NCI-H146 (cell line): ENCODE data around the gene TIMM10.

ENCODE experiments used
- DNase-seq: peaks from one replicate; lab custom pipeline; 2025; lab: John Stamatoyannopoulos, UW

The TIMM10 gene, protein sequence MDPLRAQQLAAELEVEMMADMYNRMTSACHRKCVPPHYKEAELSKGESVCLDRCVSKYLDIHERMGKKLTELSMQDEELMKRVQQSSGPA

DNA sequence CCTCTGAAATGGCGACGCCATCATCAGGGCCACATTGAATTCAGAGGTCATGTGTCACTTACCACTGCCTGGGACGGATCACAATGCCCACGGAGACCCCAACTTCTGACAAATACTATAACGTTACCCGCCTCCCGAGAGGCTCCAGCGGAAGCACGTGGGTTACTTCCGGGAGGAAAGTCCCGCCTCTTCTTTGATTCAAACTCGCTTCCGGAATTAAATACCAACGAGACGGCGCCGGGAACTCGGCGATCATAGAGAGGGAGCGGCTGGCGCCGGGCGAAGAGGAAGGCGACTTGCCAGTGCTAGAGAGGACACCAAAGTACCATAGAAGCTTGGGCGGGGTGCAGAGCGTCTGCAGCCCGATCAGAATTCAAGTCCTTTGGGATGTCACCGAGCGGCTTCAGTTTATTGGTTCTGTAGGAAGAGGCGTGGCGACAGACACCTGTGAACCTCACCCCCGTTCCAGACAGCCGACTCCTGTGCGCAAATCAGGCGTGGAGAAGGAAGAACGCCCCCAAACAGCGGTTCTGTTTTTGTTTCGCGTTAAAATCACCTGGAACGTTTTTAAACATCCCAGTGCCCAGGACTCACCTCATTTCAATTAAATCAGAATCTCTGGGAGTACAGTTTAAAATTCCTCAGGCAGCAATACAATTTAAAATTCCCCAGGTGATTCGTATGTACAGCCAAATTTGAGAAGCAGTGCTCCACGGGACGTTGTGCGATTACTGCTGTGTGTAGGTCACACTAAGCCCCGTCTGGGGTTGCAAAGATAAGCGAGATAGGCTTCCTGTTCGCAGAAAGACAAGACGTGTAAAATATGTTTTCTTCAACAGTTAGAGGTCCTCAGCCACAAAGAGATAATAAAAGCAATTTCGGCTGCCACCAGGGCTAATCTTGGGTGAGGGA lies at the start of gene TIMM10:
Gene TIMM10 (minus strand): TSS at position 159 of the 912 bp plus-strand sequence. CDS start 565 bp downstream, outside the sequence.
- peak; percentile 99 for DNase-seq

DNA sequence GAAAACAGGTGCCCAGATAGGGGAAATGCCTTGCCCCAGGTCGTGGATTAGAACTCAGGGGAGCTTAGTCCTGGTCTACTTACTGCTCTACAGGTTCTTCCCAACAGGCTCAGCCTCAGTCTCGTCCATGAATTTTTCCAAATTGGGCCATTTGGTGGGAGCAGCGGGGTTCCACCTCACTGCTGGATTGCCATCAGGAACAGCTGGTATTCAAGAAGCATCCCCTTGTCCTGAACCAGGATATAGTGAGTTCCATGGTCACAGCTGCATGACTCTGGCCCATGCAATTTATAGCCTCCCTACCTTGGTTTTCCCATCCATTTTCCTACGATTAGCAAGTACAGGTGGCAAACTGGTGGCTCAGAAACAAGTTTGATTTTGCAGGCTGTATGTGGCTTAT lies 43.5 kb upstream of the TIMM10 start:
- no peak for DNase-seq

DNA sequence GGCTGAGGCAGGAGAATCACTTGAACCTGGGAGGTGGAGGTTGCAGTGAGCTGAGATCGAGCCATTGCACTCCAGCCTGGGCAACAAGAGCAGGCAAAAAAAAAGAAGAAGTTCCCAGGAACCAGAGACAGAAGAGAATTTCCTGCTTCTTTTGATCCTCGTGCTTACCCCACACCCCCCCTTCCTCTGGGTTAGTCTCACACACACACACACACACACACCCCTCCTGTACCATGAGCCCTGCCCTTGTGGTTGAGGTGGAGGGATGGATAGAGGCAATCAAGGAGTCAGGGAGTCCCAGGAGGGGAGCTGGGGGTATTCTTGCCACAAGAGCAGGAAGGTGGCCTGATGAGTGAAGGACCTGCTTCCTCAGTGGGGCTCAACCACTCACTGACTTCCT lies 41.1 kb upstream of the TIMM10 start:
- DNase-seq: no peak

DNA sequence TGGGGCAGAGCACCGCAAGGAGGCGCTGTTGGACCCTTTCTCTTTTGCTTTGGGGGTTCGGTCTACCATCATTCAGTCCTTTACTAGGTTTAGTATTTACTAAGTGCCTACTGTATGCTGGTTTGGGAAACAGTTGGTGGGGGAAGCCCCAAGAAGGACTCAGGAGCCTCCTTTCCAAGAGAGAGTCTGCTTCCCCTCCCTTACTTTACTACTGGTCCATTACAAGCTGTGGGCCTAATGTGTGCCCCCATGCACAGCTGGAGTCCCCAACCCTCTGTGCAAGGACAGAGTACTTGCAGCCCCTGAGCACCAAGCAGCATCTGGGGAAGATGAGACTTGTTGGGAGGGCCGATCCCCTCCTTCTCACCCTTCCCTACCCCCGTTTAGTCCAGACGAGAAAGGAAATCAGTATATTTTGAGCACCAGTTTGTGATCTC lies 37.8 kb upstream of the TIMM10 start:
- DNase-seq: no peak

DNA sequence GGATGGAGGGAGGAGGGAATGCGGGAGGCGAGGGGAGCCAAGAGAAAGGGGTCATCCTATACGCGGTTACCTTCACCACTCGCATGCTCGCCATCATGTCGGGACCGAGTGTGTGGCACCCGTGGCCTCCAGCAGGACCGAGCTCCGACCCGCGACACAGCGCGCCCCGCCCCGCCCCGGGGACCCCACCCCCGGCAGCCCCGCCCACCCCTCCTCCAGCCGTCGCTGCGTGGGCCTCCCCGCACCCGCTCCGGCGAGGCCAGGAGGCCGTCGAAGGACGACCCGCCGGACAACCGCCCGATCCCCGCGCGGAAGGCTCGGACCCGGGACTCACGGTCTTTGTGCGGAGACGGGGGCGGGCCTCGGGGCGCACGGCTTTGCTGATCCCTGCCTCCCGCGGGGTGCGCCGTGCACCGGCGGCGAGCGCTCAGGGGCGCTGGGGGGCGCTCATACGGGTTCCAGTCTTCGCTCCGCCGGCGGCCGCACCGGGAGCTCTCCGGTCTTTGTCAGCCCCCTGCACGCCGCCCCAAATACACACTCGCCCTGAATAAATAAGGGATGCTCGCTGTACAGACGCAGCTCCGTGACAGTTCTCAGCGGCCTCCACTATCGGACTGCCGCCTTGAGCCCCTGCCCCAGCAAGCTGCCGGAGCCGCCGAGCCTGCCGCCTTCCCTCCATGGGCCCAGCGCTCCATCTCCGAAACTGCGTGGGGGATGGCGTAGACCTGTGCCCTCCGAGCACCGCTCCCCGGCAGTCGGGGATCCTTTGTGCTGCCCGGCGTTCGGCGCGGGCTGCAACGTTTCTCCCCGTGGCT lies 37.2 kb upstream of the TIMM10 start, which contains the start of gene UBE2L6:
Gene UBE2L6 (minus strand): TSS at position 158 of the 815 bp plus-strand sequence. CDS start 61 bp downstream, at position 97.
- DNase-seq: peak; percentile 64

DNA sequence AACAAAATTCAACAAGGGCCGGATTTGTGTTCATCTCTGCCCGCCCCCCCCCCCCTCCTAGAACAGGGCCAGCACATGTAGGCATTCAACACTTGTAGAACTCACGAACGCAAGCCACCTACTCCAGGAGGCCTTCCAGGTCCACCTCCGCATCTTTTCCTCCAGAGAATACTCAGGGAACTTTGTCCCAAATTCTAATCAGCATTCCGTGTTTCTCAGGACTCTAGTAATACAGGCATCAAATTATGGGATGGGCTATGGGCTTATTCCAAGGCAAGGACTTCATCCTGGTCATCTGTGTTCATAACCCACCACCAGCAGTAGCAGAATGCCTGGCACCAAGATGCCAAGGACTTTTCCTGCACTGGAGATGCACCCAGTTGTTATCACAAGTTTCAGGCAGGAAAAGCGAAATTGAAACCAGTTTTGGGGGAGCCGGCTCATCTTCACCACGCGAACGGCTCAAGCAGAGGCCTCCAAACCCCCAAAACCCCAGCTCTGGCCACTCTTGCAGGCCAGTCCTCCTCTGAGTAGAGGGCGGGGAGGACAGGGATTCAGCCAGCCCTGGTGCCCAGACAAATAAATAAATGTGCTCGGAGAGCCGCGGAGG lies 36.5 kb upstream of the TIMM10 start:
- DNase-seq: no peak

DNA sequence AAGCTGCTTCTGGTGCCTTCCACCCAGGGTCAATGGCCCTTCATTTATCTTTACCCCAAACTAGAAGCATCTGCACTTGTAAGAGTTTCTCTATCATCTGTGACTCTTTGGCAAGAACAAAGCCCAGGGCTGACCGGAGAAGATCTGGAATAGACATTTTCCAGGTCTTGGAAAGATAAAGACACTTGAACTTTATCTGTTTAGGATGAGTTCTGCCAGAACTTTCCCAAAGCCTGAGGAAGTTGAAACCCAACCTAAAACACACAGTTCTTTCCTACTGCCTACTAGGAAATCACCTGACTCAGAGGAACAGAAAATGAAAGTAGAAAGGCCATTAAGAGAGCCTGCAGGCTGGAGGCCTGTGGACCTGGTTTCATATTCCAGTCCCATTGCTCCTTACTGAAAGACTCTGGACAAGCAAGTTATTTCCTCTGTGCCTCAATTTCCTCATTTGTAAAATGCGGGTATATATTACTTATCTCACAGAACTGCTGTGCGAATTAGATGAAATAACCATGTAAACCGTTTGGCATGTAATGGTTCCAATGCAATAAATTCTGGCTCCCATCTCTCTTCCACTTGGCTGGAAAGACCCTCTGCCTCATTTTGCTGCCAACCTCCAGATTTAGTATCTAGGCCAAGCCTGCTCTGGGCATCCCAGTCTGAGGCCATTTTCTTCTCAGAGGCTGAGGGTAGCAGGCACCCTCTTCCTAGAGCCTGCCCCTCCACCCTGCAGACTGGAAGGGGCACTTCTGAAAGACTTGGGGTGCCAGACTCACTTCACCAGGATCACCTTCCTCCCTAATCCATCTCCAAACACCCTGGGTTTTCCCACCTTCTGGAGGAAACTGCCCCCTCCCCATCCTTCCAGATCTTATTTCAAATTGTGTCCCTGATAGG lies 35.7 kb upstream of the TIMM10 start:
- no peak for DNase-seq

DNA sequence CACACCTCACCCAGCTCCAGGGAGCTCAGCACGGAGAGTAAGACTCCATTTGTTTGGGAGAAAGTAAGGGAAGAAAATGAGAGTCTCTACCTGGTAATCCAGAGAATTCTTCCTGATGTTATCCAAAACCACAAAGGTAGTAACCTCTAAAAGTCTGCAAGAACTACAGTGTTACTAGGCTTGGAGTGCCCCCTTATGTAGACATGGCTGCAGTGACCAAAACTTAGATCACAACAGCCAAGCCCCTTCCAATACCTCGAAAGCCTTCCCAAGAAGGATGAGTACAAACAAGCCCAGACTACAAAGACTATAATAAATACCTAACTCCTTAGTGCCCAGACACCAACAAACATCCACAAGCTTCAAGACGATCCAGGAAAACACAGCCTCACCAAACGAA lies 32.0 kb upstream of the TIMM10 start:
- no peak for DNase-seq

DNA sequence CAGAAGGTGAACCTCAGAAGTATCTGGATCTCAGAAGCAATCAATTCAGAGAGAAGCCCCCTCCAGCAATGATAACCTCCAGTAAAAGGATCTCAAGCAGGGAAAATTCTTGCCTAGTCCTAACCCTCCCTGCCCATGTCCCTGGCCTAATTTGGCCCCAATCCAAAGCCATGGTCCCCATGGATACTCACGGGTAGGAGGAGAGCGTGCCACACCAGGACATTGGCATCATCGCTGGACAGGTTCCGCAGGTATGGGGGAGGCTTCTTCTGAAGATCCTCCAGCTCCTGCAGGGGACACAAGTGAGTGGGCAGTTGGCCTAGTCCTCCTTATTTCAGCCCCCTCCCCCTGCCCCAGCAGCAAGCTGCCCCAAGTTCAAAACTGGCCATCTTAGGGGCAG lies 29.6 kb upstream of the TIMM10 start:
- no peak for DNase-seq

DNA sequence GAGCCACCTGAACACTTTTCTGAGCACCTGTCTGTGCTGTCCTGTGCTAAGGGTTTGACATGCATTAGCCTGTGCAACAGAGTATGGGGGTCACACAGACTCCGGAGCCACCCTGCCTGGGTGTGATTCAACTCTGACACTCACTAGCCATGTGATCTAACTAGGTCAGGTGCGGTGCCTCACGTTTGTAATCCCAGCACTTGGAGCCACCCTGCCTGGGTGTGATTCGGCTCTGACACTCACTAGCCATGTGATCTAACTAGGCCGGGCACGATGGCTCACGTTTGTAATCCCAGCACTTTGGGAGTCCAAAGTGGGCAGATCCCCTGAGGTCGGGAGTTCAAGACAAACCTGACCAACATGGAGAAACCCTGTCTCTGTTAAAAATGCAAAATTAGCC lies 25.5 kb upstream of the TIMM10 start:
- no peak for DNase-seq

DNA sequence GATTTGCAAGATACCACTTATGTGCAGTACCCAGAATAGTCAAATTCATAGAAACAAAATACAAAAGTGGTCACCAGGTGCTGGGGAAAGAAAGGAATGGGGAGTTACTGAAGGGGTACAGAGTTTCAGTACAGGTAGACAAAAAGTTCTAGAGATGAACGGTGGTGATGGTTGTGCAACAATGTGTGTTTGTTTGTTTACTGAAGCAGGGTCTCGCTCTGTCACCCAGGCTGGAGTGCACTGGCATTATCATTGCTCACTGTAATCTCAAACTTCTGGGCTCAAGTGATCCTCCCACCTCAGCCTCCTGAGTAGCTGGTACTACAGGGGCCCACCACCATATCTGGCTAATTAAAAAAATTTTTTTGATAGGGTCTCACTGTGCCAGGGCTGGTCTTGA lies 24.8 kb upstream of the TIMM10 start:
- no peak for DNase-seq

DNA sequence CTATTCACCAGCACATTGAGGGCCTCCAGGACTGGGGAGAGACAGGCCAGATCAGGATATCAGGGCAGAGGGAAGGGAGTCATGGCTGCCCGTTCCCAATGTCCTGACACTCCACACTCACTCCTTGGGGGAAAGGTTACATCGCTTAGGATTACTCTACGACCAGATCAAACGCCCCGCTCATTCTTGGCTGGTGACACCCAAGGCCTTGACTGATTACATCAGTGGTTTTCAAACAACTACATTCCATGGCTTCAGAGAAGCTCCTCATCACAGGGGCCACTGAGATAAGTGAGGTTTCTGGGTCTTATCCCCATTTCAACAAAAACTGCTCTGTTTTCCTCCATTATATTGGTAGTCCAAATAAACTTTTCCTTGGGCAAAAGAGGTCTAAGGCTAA lies 21.9 kb upstream of the TIMM10 start:
- no peak for DNase-seq

DNA sequence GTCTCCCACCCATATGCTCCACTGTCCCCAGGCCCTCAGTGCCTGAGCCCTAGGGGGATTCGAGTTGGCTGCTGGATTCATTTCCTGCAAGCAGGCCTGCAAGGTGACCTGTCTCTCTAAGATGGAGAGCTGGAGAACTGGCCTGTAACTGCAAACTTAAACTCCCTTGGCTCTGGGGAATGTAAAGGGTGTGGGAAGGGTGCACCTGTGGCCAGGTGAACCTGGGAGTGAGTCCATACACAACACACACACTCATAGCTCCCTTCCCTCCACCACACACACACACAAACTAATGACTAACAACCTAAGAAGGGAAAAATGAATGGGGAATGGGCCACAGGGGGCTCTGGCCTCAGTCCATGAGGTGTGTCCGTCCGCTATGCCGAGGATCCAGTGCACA lies 21.4 kb upstream of the TIMM10 start:
- no peak for DNase-seq

DNA sequence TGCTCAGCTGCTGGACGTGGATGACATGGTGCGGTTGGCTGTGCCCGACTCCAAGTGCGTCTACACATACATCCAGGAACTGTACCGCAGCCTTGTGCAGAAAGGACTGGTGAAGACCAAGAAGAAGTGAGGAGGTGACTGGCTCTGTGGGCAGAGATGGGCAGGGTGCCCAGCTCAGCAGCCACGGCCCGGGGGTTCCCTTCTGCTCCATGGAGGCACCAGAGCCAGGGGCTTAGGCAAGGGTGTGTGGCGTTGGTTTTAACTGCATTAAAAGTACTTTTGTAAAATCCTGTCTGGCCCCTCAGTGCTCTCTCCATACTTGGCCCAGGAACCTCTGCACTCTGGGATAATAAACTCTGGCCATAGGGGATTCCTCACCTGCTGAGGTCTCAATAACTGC lies 19.4 kb upstream of the TIMM10 start:
- DNase-seq: no peak

DNA sequence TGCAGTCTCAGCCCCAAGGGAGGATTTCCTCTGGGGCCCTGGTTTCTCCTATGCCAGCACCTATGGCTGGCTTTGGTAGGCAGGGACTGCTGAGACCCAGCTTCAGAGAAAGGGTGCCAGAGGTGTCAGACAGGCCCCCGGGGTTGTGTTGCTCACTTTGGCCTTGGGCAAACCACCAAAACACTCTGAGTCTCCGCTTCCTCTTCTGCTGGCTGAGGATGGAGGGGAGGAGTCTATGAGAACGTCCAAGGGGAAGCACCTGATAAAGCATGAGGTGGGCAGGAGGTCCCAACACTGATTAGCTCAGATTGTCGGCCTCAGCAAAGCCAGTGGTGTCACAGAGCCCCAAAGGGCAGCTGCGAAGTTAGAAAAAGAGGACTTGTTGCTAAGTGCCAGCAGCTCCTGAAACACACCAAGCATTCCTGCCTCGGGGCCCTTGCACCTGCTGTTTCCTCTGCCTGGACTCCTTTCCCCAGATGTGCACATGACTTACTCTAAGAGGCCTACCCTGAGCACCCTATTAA lies 17.4 kb upstream of the TIMM10 start:
- no peak for DNase-seq

DNA sequence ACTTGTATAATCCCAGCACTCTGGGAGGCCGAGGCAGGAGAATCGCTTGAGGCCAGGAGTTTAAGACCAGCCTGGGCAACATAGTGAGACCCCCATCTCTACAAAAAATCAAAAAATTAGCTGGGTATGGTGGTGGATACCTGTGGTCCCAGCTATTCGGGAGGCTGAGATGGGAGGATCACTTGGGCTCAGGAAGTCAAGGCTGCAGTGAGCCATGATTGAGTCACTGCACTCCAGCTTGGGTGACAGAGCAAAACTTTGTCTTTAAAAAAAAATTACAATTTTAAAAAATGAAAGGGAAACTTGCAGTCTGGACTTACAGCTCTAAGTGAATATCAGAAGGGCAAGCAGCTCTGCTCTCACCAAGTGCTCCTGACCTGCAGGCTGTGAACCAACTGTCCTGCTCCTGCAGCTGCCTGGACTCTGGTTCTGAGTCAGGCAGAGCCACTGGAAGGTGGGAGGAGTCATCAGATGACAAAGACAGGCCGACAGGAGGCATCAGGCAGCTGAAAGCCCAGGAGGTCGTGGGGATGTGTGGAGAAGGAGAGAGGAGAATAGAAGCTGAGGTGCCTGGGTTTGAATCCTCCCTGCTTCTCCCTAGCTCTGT lies 16.4 kb upstream of the TIMM10 start:
- DNase-seq: peak; percentile 39

DNA sequence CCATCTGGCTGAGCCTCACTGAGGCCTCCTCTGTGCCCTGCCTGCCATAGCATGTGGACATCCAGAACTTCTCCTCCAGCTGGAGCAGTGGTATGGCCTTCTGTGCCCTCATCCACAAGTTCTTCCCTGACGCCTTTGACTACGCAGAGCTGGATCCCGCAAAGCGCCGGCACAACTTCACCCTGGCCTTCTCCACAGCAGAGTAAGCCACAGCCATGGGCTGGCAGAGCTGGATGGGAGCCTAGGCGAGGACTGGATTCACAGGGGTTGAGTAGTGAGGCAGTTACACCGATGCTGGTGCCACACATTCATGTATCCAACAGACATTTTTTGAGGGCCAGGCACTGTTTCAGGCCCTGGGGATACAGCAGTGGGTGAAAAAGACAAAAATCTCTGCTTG lies 15.9 kb upstream of the TIMM10 start:
- no peak for DNase-seq

DNA sequence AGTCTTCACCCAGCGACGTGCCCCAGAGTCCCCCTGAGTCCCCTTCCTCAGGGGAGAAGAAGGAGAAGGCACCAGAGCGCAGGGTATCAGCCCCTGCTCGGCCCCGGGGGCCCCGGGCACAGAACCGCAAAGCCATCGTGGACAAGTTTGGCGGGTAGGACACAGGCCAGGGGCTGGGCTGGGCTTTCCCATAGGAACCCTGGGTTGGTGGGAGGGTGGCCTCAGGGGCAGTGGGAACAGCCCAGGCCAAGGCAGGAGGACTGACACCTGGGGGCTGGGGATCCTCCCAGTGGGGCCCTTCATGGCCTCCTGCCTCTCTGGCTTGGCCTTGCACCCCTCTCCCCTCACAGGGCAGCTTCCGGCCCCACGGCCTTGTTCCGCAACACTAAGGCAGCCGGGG lies 15.3 kb upstream of the TIMM10 start:
- no peak for DNase-seq

DNA sequence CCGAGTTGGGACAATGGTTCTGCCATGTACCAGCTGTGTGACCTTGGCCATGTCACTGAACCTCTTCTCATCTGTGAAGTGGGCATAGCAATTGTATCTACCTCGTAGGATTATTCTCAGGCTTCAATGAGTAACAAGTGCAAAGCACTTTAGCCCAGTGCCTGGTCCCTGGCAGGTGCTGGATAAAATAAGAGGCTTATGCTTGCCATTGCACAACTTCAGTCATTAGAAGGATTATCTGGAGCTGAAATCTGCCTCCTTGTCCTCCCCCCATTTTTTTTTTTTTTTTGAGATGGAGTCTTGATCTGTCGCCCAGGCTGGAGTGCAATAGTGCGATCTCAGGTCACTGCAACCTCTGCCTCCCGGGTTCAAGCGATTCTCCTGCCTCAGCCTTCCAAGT lies 14.0 kb upstream of the TIMM10 start:
- no peak for DNase-seq

DNA sequence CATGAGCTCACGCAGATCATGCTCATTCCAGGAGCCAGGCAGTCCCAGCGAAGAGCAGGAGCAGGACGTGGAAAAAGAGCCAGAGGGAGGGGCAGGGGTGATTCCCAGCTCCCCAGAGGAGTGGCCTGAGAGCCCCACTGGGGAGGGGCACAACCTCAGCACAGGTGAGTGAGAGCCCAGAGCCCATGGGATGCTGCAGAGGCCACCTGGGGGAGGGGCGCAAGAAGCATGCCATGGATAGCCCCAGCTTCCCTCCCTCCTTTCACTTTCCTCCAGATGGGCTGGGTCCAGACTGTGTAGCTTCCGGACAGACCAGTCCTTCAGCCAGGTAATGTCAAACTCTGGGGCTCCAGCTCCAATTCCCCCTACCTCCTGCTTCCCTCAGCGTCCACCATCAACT lies 13.0 kb upstream of the TIMM10 start:
- peak; percentile 2 for DNase-seq

DNA sequence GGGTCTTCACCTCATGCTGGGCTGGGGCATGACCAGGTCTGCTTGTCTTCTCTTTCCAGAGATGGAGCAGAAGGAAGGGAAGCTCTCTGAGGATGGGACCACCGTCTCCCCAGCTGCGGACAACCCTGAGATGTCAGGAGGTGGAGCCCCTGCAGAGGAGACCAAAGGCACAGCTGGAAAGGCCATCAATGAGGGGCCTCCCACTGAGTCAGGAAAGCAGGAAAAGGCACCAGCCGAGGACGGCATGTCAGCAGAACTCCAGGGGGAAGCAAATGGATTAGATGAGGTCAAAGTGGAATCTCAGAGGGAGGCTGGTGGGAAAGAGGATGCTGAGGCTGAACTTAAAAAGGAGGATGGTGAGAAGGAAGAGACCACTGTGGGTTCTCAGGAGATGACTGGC lies 12.0 kb upstream of the TIMM10 start:
- DNase-seq: peak; percentile 31
